ENCODE data around the gene LLGL1.

LLGL1 gene

DNA sequence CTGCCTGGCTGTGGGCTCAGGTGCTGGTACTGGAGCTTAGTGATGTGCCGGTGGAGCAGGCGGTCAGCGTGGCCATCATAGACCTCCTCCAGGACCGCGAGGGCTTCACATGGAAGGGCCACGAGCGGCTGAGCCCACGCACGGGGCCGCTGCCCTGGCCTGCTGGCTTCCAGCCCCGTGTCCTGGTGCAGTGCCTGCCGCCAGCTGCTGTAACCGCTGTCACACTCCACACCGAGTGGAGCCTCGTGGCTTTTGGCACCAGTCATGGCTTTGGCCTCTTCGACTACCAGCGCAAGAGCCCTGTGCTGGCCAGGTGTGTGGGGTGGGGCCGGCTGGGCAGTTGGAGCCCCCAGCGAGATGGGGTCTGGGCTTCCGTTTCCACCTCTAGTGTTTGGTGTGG, 12.0 kb downstream of the LLGL1 start:
- TF ChIP-seq, protein P1, sequence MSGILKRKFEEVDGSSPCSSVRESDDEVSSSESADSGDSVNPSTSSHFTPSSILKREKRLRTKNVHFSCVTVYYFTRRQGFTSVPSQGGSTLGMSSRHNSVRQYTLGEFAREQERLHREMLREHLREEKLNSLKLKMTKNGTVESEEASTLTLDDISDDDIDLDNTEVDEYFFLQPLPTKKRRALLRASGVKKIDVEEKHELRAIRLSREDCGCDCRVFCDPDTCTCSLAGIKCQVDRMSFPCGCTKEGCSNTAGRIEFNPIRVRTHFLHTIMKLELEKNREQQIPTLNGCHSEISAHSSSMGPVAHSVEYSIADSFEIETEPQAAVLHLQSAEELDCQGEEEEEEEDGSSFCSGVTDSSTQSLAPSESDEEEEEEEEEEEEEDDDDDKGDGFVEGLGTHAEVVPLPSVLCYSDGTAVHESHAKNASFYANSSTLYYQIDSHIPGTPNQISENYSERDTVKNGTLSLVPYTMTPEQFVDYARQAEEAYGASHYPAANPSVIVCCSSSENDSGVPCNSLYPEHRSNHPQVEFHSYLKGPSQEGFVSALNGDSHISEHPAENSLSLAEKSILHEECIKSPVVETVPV (CRISPR knock-in tag; IDR thresholded peaks at IDR 0.05): no peak
- TF ChIP-seq CSDC2 (CRISPR knock-in tag; IDR thresholded peaks at IDR 0.05) (no peak), OSR1 (CRISPR knock-in tag; IDR thresholded peaks at IDR 0.05) (no peak), ZNF70 (CRISPR knock-in tag; IDR thresholded peaks at IDR 0.05) (no peak), SNAI2 (CRISPR knock-in tag; IDR thresholded peaks at IDR 0.05) (no peak), ZNF8 (CRISPR knock-in tag; IDR thresholded peaks at IDR 0.05) (no peak)
- TF ChIP-seq, protein P2, sequence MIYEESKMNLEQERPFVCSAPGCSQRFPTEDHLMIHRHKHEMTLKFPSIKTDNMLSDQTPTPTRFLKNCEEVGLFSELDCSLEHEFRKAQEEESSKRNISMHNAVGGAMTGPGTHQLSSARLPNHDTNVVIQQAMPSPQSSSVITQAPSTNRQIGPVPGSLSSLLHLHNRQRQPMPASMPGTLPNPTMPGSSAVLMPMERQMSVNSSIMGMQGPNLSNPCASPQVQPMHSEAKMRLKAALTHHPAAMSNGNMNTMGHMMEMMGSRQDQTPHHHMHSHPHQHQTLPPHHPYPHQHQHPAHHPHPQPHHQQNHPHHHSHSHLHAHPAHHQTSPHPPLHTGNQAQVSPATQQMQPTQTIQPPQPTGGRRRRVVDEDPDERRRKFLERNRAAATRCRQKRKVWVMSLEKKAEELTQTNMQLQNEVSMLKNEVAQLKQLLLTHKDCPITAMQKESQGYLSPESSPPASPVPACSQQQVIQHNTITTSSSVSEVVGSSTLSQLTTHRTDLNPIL (CRISPR knock-in tag; IDR thresholded peaks at IDR 0.05; ENCODE audit: low read depth): no peak
- ATAC-seq: no peak

DNA sequence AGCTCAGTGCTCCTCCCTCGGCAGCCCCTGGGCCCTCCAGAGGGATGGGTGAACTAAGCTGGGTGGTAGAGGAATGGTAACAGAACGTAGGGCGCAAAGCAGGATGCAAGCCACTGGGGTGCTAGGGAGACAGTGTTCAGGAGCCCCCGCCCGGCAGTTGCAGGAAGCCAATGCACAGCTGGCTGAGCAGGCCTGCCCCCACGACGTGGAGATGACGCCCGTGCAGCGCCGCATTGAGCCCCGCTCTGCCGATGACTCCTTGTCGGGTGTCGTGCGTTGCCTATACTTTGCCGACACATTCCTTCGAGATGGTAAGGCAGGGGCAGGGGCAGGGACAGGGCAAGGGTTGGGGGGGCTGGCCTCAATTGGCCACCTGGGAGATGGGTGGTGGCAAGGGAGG, 12.9 kb downstream of the LLGL1 start:
- TF ChIP-seq SNAI2 (CRISPR knock-in tag; IDR thresholded peaks at IDR 0.05): no peak
- no peak for TF ChIP-seq ISL1 (CRISPR knock-in tag; IDR thresholded peaks at IDR 0.05)
- TF ChIP-seq ARNTL (CRISPR knock-in tag; IDR thresholded peaks at IDR 0.05; ENCODE audit: borderline replicate concordance, low read depth): no peak
- no peak for ATAC-seq

DNA sequence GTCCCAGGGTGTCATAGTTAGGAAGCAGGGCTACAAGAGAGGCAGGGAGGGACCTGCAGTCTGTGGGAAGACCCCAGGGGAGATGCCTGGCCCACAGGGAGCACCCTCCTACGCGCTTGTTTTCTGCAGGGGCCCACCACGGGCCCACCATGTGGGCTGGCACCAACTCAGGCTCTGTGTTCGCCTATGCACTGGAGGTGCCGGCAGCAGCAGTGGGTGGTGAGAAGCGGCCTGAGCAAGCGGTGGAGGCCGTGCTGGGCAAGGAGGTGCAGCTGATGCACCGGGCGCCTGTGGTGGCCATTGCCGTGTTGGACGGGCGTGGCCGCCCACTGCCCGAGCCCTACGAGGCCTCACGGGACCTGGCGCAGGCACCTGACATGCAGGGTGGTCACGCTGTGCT, 15.0 kb downstream of the LLGL1 start:
- TF ChIP-seq, protein P2 (CRISPR knock-in tag; IDR thresholded peaks at IDR 0.05; ENCODE audit: low read depth): no peak
- TF ChIP-seq TOX (CRISPR knock-in tag; IDR thresholded peaks at IDR 0.05; ENCODE audit: borderline replicate concordance): no peak
- TF ChIP-seq, protein P3, sequence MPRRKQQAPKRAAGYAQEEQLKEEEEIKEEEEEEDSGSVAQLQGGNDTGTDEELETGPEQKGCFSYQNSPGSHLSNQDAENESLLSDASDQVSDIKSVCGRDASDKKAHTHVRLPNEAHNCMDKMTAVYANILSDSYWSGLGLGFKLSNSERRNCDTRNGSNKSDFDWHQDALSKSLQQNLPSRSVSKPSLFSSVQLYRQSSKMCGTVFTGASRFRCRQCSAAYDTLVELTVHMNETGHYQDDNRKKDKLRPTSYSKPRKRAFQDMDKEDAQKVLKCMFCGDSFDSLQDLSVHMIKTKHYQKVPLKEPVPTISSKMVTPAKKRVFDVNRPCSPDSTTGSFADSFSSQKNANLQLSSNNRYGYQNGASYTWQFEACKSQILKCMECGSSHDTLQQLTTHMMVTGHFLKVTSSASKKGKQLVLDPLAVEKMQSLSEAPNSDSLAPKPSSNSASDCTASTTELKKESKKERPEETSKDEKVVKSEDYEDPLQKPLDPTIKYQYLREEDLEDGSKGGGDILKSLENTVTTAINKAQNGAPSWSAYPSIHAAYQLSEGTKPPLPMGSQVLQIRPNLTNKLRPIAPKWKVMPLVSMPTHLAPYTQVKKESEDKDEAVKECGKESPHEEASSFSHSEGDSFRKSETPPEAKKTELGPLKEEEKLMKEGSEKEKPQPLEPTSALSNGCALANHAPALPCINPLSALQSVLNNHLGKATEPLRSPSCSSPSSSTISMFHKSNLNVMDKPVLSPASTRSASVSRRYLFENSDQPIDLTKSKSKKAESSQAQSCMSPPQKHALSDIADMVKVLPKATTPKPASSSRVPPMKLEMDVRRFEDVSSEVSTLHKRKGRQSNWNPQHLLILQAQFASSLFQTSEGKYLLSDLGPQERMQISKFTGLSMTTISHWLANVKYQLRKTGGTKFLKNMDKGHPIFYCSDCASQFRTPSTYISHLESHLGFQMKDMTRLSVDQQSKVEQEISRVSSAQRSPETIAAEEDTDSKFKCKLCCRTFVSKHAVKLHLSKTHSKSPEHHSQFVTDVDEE (CRISPR knock-in tag; IDR thresholded peaks at IDR 0.05): no peak
- TF ChIP-seq TCF4 (CRISPR knock-in tag; IDR thresholded peaks at IDR 0.05; ENCODE audit: borderline replicate concordance): no peak
- no peak for TF ChIP-seq ARNTL (CRISPR knock-in tag; IDR thresholded peaks at IDR 0.05; ENCODE audit: borderline replicate concordance, low read depth)
- no peak for TF ChIP-seq PPARA (CRISPR knock-in tag; IDR thresholded peaks at IDR 0.05; ENCODE audit: borderline replicate concordance)
- TF ChIP-seq ESRRG (CRISPR knock-in tag; IDR thresholded peaks at IDR 0.05): no peak
- TF ChIP-seq GLIS3 (CRISPR knock-in tag; IDR thresholded peaks at IDR 0.05): no peak
- TF ChIP-seq, protein P4, sequence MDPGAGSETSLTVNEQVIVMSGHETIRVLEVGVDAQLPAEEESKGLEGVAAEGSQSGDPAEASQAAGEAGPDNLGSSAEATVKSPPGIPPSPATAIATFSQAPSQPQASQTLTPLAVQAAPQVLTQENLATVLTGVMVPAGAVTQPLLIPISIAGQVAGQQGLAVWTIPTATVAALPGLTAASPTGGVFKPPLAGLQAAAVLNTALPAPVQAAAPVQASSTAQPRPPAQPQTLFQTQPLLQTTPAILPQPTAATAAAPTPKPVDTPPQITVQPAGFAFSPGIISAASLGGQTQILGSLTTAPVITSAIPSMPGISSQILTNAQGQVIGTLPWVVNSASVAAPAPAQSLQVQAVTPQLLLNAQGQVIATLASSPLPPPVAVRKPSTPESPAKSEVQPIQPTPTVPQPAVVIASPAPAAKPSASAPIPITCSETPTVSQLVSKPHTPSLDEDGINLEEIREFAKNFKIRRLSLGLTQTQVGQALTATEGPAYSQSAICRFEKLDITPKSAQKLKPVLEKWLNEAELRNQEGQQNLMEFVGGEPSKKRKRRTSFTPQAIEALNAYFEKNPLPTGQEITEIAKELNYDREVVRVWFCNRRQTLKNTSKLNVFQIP (CRISPR knock-in tag; IDR thresholded peaks at IDR 0.05; ENCODE audit: borderline replicate concordance, low read depth): no peak
- no peak for TF ChIP-seq RARB (CRISPR knock-in tag; IDR thresholded peaks at IDR 0.05)
- TF ChIP-seq ZC3H10 (CRISPR knock-in tag; IDR thresholded peaks at IDR 0.05): no peak
- TF ChIP-seq OSR1 (CRISPR knock-in tag; IDR thresholded peaks at IDR 0.05): no peak
- TF ChIP-seq CSDC2 (CRISPR knock-in tag; IDR thresholded peaks at IDR 0.05): no peak
- TF ChIP-seq ZNF8 (CRISPR knock-in tag; IDR thresholded peaks at IDR 0.05): no peak

DNA sequence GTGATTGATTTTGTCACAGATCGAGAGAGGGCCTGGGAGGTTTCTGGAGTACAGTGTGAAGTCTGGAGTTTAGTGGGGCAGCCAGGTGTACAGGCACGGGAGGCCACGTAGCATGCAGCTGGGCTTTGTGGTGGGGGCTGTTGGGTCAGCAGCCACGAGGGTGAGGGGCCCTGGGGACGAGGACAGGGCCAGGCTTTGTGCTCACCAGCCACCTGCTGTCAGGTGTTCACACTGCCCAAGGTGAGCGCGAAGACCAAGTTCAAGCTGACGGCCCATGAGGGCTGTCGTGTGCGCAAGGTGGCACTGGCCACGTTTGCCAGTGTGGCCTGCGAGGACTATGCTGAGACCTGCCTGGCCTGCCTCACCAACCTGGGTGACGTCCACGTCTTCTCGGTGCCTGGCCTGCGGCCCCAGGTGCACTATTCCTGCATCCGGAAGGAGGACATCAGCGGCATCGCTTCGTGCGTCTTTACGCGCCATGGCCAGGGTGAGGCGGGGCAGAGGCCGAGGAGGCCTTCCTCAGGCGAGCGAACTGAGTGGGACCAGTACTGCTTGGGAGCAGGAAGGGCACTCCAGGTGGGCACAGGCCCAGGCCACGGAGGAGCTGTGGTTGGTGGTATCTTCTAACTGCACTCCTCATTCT, 15.9 kb downstream of the LLGL1 start:
- peak; percentile 5; the same call in 1 of the 3 replicates for ATAC-seq
- TF ChIP-seq ISL1 (CRISPR knock-in tag; IDR thresholded peaks at IDR 0.05) (no peak), PPARA (CRISPR knock-in tag; IDR thresholded peaks at IDR 0.05; ENCODE audit: borderline replicate concordance) (no peak), ZC3H10 (CRISPR knock-in tag; IDR thresholded peaks at IDR 0.05) (no peak), GLIS3 (CRISPR knock-in tag; IDR thresholded peaks at IDR 0.05) (no peak), ZNF565 (CRISPR knock-in tag; conservative IDR thresholded peaks at IDR 0.05; ENCODE audit: low read depth) (no peak)
- TF ChIP-seq, protein P1 (CRISPR knock-in tag; IDR thresholded peaks at IDR 0.05): no peak

More for the DNA sequence above, 15.0 kb downstream of the LLGL1 start:
- ATAC-seq: no peak
